ENCODE data around the gene GSTM5.
"Not testable (repeated sequence)": the region's sequence is repeated elsewhere in the genome, so short reads cannot be mapped to it uniquely, and the experiment has no call there.

DNA sequence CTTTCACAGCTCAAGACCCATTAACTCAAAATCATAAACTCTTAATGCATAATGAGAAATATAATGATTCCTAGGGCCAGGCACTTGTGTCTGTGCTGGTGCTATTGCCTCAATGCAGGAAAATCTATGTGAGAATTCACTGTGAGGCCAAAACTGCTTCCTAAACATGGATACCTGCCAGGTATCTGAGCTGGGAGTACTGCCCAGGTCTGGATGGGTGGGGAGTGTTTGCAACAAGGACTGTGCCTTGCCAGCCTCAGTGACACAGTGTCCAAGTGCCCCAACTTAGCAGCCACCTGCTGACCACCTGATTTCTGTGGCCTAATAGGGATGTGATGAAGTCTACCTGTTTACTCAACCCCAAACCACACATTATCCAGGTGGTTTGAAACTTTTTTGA, 2.2 kb upstream of the GSTM5 start:
- TF ChIP-seq, protein P1, sequence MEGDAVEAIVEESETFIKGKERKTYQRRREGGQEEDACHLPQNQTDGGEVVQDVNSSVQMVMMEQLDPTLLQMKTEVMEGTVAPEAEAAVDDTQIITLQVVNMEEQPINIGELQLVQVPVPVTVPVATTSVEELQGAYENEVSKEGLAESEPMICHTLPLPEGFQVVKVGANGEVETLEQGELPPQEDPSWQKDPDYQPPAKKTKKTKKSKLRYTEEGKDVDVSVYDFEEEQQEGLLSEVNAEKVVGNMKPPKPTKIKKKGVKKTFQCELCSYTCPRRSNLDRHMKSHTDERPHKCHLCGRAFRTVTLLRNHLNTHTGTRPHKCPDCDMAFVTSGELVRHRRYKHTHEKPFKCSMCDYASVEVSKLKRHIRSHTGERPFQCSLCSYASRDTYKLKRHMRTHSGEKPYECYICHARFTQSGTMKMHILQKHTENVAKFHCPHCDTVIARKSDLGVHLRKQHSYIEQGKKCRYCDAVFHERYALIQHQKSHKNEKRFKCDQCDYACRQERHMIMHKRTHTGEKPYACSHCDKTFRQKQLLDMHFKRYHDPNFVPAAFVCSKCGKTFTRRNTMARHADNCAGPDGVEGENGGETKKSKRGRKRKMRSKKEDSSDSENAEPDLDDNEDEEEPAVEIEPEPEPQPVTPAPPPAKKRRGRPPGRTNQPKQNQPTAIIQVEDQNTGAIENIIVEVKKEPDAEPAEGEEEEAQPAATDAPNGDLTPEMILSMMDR (IDR thresholded peaks at IDR 0.05; ENCODE audit: low read length), result not testable (repeated sequence)
- not testable (repeated sequence) for TF ChIP-seq EZH2 (IDR thresholded peaks at IDR 0.05; ENCODE audit: borderline replicate concordance, low read length)

All from OCI-LY1 (cell line).